SK-N-SH treated with all-trans-retinoic acid at 6 μM for 48 hours (cell line): ENCODE measurements around the gene RXFP4.

ENCODE experiments used
- PATZ1 ChIP-seq: fragments of 250-450 bp; sonication (Bioruptor Pico); IDR thresholded peaks from 2 replicates; pipeline ENCODE4 v1.8.0; 2020; ENCODE audit warnings: mild to moderate bottlenecking, moderate library complexity, borderline replicate concordance
- PPARA ChIP-seq: fragments of 250-450 bp; sonication (Bioruptor Pico); IDR thresholded peaks from 2 replicates; pipeline ENCODE4 v1.5.0; 2020; ENCODE audit warnings: mild to moderate bottlenecking, borderline replicate concordance
- ZNF8 ChIP-seq: fragments of 450-650 bp; formaldehyde crosslinking; IDR thresholded peaks from 2 replicates; pipeline ENCODE4 v1.5.0; 2020; ENCODE audit warnings: mild to moderate bottlenecking, moderate library complexity

GRCh38 chr1:155933591-155934096, 7.8 kb upstream of the RXFP4 start:
- TF ChIP-seq PPARA (CRISPR knock-in tag) = no peak
- no peak for TF ChIP-seq PATZ1
- TF ChIP-seq ZNF8 = no peak
